Measurements from ENCODE around the gene CDK5RAP2.

DNA sequence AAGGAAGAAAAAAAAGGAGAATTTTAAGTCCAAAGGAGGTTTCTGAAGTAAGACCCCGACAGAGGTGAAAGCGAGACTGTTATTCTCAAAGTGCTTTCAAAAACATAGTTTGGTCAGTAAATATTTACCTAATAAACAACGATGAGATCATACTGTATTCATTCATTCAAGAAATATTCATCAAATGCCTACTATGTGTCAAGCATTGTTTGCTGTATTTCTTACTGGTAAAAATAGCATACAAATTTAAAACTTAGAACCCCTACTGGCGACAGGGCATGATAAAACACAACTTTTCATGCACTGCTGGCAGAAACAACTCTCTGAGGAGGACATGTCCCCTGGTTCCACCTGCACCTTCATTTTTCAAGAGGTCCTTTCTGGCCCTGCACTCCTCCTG, 190.7 kb downstream of the CDK5RAP2 start:
- TF ChIP-seq, protein P1, sequence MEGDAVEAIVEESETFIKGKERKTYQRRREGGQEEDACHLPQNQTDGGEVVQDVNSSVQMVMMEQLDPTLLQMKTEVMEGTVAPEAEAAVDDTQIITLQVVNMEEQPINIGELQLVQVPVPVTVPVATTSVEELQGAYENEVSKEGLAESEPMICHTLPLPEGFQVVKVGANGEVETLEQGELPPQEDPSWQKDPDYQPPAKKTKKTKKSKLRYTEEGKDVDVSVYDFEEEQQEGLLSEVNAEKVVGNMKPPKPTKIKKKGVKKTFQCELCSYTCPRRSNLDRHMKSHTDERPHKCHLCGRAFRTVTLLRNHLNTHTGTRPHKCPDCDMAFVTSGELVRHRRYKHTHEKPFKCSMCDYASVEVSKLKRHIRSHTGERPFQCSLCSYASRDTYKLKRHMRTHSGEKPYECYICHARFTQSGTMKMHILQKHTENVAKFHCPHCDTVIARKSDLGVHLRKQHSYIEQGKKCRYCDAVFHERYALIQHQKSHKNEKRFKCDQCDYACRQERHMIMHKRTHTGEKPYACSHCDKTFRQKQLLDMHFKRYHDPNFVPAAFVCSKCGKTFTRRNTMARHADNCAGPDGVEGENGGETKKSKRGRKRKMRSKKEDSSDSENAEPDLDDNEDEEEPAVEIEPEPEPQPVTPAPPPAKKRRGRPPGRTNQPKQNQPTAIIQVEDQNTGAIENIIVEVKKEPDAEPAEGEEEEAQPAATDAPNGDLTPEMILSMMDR (IDR thresholded peaks at IDR 0.05; ENCODE audit: low read depth, low read length), result no peak
- no peak for TF ChIP-seq POLR2A (IDR thresholded peaks at IDR 0.05; ENCODE audit: extremely low read depth, insufficient read length)

All from NB4 (cell line).